ENCODE data around the gene NEURL1B.
"Not testable (repeated sequence)": the region's sequence is repeated elsewhere in the genome, so short reads cannot be mapped to it uniquely, and the experiment has no call there.

Gene NEURL1B

DNA sequence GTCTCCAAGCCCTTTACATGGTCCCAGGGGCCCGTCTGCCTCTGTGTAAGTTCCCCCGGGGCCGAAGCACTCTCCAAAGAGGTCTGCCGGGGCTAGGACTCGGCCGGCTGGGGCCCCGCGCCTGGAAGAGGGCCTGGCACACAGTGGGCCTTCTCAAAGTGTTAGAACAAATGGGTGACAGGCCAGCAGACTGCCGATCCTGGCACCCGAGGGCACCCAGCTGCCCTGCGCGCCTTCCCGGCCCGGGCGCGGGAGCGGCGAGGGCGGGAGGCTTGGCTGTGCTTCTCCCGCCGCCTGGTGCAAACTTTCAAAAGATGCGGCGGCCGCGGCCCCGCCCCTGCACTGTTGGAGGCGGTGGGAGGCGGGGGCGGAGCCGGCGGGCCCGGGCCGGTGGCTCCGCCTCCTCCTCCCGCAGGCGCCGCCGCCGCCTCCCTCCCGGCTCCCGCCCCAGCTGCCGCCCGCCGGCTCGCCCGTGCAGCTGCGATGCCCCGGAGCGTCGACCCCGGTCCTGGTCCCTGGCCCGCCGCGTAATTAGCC lies at the start of gene NEURL1B:
Gene NEURL1B (plus strand): TSS at position 442 of the 537 bp plus-strand sequence. CDS start 144 bp downstream, outside the sequence.
- peaks cover 7% of the 10 kb centered on the region for H3K4me1 Mint-ChIP-seq
- H3K4me3 Mint-ChIP-seq: peak within 1 kb of the TSS; percentile 32
- no peak within 1 kb of the TSS for H3K27ac Mint-ChIP-seq
- no peaks in the 10 kb centered on the region for H3K36me3 Mint-ChIP-seq
- ATAC-seq: peak; percentile 35
- H3K27me3 Mint-ChIP-seq: peaks cover 78% of the 10 kb centered on the region
- no peaks in the 10 kb centered on the region for H3K9me3 Mint-ChIP-seq

DNA sequence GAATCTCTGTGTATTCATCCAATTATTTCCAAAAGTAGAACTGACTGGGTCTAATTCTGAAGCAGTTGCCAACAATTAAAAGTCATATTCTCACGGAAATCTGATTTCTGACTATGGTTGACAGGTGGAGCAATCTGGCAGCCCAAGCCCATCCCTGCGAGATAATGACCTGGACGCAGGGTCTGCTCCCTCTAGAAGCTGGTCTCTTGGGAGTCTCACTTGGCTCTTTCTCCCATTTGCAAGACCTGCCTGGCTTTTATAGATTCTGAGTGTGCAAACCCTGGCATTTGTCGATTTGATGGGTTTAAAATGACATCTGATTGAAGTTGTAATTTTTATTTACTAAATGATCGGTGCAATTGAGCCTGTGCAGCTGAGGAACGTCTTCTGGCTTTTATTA lies 49.4 kb upstream of the NEURL1B start:
- Mint-ChIP-seq H3K27ac (no peak overlapping the region), H3K36me3 (no peaks in the 10 kb centered on the region)

GRCh38 chr5:172592881-172593280 lies 48.2 kb upstream of the NEURL1B start:
- H3K4me3 Mint-ChIP-seq: no peak overlapping the region
- peaks cover 8% of the 10 kb centered on the region for H3K9me3 Mint-ChIP-seq
- no peak for ATAC-seq
- no peak overlapping the region for H3K27ac Mint-ChIP-seq
- peaks cover 25% of the 10 kb centered on the region for H3K27me3 Mint-ChIP-seq
- H3K36me3 Mint-ChIP-seq: no peaks in the 10 kb centered on the region
- H3K4me1 Mint-ChIP-seq: no peaks in the 10 kb centered on the region

More for the DNA sequence above, 49.4 kb upstream of the NEURL1B start:
- peaks cover 27% of the 10 kb centered on the region for H3K27me3 Mint-ChIP-seq
- peaks cover under 1% of the 10 kb centered on the region for H3K9me3 Mint-ChIP-seq
- H3K4me3 Mint-ChIP-seq: no peak overlapping the region
- no peaks in the 10 kb centered on the region for H3K4me1 Mint-ChIP-seq
- no peak for ATAC-seq

DNA sequence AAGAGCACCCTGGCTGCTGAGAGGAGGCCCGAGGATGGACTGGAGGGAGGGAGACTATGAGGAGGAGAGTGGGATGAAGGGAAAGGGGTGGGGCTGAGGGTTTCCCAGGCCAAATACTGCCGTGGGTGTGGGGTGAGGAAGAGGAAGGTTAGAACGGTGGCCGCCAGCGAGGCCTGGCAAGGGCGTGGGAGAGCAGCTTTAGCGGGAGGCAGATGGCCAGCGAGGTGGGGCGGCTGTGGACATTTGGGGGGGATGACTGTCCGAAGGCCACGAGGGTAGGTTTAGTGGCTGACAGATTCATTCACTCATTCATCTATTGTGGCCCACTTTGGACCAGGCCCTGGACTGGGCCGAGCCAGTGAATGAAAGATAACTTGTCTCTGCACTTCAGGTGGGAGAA lies 47.8 kb upstream of the NEURL1B start:
- Mint-ChIP-seq H3K4me3 (no peak overlapping the region), H3K4me1 (no peaks in the 10 kb centered on the region), H3K27me3 (peaks cover 25% of the 10 kb centered on the region), H3K9me3 (peaks cover 8% of the 10 kb centered on the region), H3K27ac (no peak overlapping the region), H3K36me3 (no peaks in the 10 kb centered on the region)
- ATAC-seq: no peak

DNA sequence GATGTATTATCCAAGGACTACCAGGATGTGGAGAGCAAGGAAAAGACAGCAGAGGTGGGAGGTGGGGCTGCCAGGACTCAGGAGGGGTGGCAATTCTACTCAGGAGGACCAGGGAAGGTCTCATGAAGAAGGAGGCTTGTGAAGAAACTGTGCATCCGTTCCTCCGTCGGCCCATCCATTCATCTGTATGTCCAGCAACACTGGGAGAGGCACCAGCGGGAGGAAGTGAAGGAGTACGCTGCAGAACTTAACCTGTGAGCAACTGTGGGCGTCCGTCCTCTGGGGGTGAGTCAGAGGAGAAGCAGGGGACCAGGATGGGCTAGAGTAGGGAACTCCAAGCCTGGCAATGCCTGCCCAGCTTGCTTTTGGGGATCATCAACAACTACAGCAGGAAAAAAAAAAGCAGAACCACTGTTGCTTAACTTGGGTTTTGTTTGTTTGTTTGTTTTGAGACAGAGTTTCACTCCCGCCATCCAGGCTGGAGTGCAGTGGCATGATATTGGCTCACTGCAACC lies 47.3 kb upstream of the NEURL1B start:
- H3K4me1 Mint-ChIP-seq: no peaks in the 10 kb centered on the region
- H3K9me3 Mint-ChIP-seq: peaks cover 8% of the 10 kb centered on the region
- no peaks in the 10 kb centered on the region for H3K36me3 Mint-ChIP-seq
- H3K27ac Mint-ChIP-seq: no peak overlapping the region
- ATAC-seq: no peak
- H3K4me3 Mint-ChIP-seq: no peak overlapping the region
- peaks cover 25% of the 10 kb centered on the region for H3K27me3 Mint-ChIP-seq

DNA sequence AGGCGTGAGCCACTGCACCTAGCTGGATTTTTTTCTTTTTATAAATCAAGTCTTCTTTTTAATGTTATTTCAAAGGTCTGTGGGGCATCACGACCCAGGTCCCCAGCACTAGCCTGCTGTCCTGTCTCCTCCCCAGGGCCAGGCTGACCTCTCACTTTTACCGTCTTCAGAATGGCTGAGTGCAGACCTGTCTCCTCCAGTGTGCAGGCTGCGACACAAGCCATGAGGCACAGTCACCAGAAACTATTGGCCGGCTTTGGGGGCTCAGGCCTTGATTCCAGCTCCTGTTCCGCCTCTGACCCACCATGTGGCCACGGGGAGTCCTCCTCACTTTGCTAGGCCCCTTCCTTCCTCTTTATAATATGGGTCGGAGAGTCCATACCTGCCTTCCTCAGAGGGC lies 46.6 kb upstream of the NEURL1B start:
- peaks cover 8% of the 10 kb centered on the region for H3K9me3 Mint-ChIP-seq
- no peaks in the 10 kb centered on the region for H3K4me1 Mint-ChIP-seq
- H3K36me3 Mint-ChIP-seq: no peaks in the 10 kb centered on the region
- peaks cover 25% of the 10 kb centered on the region for H3K27me3 Mint-ChIP-seq
- H3K27ac Mint-ChIP-seq: no peak overlapping the region
- ATAC-seq: no peak
- H3K4me3 Mint-ChIP-seq: no peak overlapping the region

GRCh38 chr5:172594867-172595466 lies 46.1 kb upstream of the NEURL1B start:
- H3K9me3 Mint-ChIP-seq: peaks cover 8% of the 10 kb centered on the region
- peaks cover 25% of the 10 kb centered on the region for H3K27me3 Mint-ChIP-seq
- H3K4me3 Mint-ChIP-seq: no peak overlapping the region
- no peak overlapping the region for H3K27ac Mint-ChIP-seq
- H3K36me3 Mint-ChIP-seq: no peaks in the 10 kb centered on the region
- no peaks in the 10 kb centered on the region for H3K4me1 Mint-ChIP-seq
- ATAC-seq: no peak

- Mint-ChIP-seq H3K36me3 (no peaks in the 10 kb centered on the region), H3K4me3 (no peak overlapping the region), H3K27ac (no peak overlapping the region), H3K4me1 (no peaks in the 10 kb centered on the region), H3K27me3 (peaks cover 25% of the 10 kb centered on the region), H3K9me3 (peaks cover 8% of the 10 kb centered on the region)
- ATAC-seq: no peak
These were observed 45.2 kb upstream of the NEURL1B start for GRCh38 chr5:172595596-172596455.

DNA sequence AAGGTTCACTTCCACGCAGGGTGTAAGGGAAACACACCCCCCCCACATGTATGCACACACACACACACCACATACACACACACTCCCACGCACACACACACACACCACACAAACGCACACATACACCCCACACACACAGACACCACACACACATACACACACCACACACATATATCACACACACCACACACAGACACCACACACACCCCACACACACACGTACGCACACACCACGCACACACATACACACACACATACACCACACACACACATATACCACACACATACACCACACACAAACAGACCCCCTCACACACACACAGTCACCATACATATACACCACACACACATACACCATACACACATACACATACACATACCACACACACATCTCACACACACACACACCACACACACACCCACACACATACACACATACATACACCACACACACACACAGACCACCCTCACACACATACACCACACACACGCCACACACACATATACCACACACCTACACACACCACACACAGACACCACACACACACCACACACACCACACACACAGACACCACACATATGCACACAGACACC lies 44.3 kb upstream of the NEURL1B start:
- Mint-ChIP-seq H3K27me3 (peaks cover 25% of the 10 kb centered on the region), H3K4me1 (no peaks in the 10 kb centered on the region), H3K36me3 (no peaks in the 10 kb centered on the region), H3K27ac (no peak overlapping the region), H3K9me3 (peaks cover 8% of the 10 kb centered on the region), H3K4me3 (no peak overlapping the region)
- no peak for ATAC-seq

GRCh38 chr5:172597755-172598155 lies 43.3 kb upstream of the NEURL1B start:
- ATAC-seq: no peak
- peaks cover 32% of the 10 kb centered on the region for H3K27me3 Mint-ChIP-seq
- H3K36me3 Mint-ChIP-seq: no peaks in the 10 kb centered on the region
- H3K4me3 Mint-ChIP-seq: no peak overlapping the region
- H3K4me1 Mint-ChIP-seq: no peaks in the 10 kb centered on the region
- H3K27ac Mint-ChIP-seq: no peak overlapping the region
- peaks cover 8% of the 10 kb centered on the region for H3K9me3 Mint-ChIP-seq

- Mint-ChIP-seq H3K36me3 (no peaks in the 10 kb centered on the region), H3K4me1 (no peaks in the 10 kb centered on the region), H3K27me3 (peaks cover 32% of the 10 kb centered on the region), H3K9me3 (peaks cover 8% of the 10 kb centered on the region), H3K4me3 (no peak overlapping the region), H3K27ac (no peak overlapping the region)
- ATAC-seq: no peak
These were observed 42.5 kb upstream of the NEURL1B start for GRCh38 chr5:172598251-172599203.

DNA sequence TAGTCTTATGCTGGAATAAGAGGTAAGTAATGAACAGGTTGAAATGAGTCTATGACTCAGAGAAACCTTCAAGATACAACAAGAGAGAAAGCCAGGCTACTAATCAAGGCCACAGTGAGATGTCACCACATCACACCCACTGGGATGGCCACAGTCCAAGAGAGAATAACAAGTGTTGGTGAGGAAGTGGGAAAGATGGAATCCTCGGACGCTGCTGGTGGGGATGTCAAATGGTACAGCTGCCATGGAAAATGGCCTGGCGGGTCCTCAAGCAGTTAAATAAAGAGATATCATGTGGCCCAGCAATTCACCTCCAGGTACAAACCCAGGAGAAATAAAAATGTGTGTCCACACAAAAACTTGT lies 41.9 kb upstream of the NEURL1B start:
- H3K27me3 Mint-ChIP-seq: peaks cover 29% of the 10 kb centered on the region
- H3K9me3 Mint-ChIP-seq: peaks cover 8% of the 10 kb centered on the region
- ATAC-seq: no peak
- H3K27ac Mint-ChIP-seq: no peak overlapping the region
- H3K36me3 Mint-ChIP-seq: no peaks in the 10 kb centered on the region
- H3K4me1 Mint-ChIP-seq: no peaks in the 10 kb centered on the region
- no peak overlapping the region for H3K4me3 Mint-ChIP-seq

DNA sequence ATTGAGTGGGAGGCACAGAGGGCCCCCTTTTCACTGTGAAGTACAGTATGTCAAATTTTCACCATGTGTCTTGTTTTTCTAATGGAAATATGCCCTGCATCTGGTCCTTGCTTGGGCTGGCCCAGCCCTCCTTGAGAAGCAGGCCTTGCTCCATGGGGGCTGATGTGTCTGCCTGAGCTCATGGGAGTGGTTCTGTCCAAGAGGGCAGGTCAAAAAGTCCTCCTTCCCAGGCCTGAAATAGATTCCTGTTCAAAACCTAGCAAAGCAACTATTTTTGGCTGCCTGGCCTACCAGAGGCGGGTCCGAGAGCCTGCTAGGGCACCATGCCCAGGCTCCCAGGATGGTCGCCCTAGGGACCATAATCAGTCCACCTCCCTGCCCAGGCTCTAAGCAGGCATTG lies 40.5 kb upstream of the NEURL1B start:
- no peak for ATAC-seq
- peaks cover 8% of the 10 kb centered on the region for H3K9me3 Mint-ChIP-seq
- H3K4me3 Mint-ChIP-seq: no peak overlapping the region

DNA sequence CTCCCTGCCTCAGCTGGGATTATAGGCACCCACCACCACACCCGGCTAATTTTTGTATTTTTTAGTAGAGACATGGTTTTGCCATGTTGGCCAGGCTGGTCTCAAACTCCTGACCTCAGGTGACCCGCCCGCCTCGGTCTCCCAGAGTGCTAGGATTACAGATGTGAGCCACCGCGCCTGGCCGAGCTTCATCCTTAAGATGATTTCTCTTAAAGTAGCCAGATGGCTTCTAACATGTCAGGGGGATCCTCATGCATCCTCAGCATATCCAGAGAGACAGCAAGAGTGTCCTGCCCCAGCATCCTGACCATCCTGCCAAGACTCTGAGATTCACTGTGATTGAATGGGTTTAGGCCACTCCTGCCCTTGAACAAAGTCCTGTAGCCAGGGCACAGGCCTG lies 39.5 kb upstream of the NEURL1B start:
- not testable (repeated sequence) for H3K27ac Mint-ChIP-seq, ATAC-seq
- H3K27me3 Mint-ChIP-seq: peaks cover 19% of the 10 kb centered on the region

More for the DNA sequence above, 40.5 kb upstream of the NEURL1B start:
- Mint-ChIP-seq H3K36me3 (no peaks in the 10 kb centered on the region), H3K27me3 (peaks cover 19% of the 10 kb centered on the region), H3K4me1 (no peaks in the 10 kb centered on the region), H3K27ac (no peak overlapping the region)

More for the DNA sequence above, 39.5 kb upstream of the NEURL1B start:
- not testable (repeated sequence) for H3K36me3 Mint-ChIP-seq, H3K4me3 Mint-ChIP-seq, H3K4me1 Mint-ChIP-seq, H3K9me3 Mint-ChIP-seq
